Transverse colon (tissue), 4 donors: ENCODE measurements around the gene SMIM44. TPM values are rescaled to one million over a fixed set of nuclear protein-coding genes. Genes with fewer than 3 reads are reported as not detected.

Source experiments
- DNase-seq: peaks from one replicate; pipeline ENCODE4 v3.0.0-alpha.2; 2019
- H3K27ac ChIP-seq, 4 donors: fragments of 200-600 bp; sonication (generic); 2 replicates each; pipeline ENCODE4 v1.5.1; 2016 to 2018; ENCODE audit warnings: inconsistent platforms in 4 of 4
- H3K27me3 ChIP-seq: fragments of 200-600 bp; sonication (generic); 2 replicates; pipeline ENCODE4 v1.5.1; 2017; ENCODE audit warnings: inconsistent platforms
- H3K36me3 ChIP-seq, 4 donors: fragments of 200-600 bp; sonication (generic); 2 replicates each; pipeline ENCODE4 v1.5.1; 2017 to 2019; ENCODE audit warnings: inconsistent platforms in 4 of 4
- H3K4me1 ChIP-seq, 4 donors: fragments of 200-600 bp; sonication (generic); 2 replicates each; pipeline ENCODE4 v1.5.1; 2017 to 2020; ENCODE audit warnings: inconsistent platforms in 4 of 4
- H3K4me3 ChIP-seq, 4 donors: fragments of 200-600 bp; sonication (generic); 1 replicate in 1 of 4; 2 replicates in 3 of 4; pipeline versions ENCODE4 v1.5.1 to v1.6.1; 2017 to 2019; ENCODE audit warnings: inconsistent platforms in 4 of 4
- H3K9me3 ChIP-seq, 2 donors: fragments of 200-600 bp; sonication (generic); 2 replicates each; pipeline ENCODE4 v1.5.1; 2017 to 2019; ENCODE audit warnings: inconsistent platforms in 2 of 2
- EP300 ChIP-seq: sonication (generic); formaldehyde crosslinking; IDR thresholded peaks from one replicate; pipeline ENCODE4 v1.6.1; 2017; ENCODE audit warnings: antibody characterized with exemption, low read depth
- POLR2A ChIP-seq: fragments of 450-650 bp; IDR thresholded peaks from one replicate; pipeline ENCODE4 v1.6.1; 2016; ENCODE audit warnings: antibody characterized with exemption, mild to moderate bottlenecking, moderate library complexity
- POLR2AphosphoS5 ChIP-seq, 3 donors: sonication (generic); formaldehyde crosslinking; IDR thresholded peaks; one replicate each; pipeline ENCODE4 v1.6.1; 2016; ENCODE audit warnings: antibody characterized with exemption in 3 of 3
- WGBS, 2 donors: methylation state at CpG; one replicate each; pipeline ENCODE4 v1.1.5; 2018; ENCODE audit warnings: low coverage in 1 of 2; 5-methylcytosine and 5-hydroxymethylcytosine counted together
- in situ Hi-C, 4 donors: fragments of 200-750 bp; cut with MboI; loops; one replicate each; pipeline versions ENCODE4 v1.15.0 to v1.15.1; 2017; ENCODE audit warnings: low sequenced_read_pairs in 3 of 4, low pct_ligation_motif_present in 1 of 4, low pct_unique_long_range_greater_than_20kb in 1 of 4
- intact Hi-C: fragments of 100-400 bp; cut with DNase I; formaldehyde crosslinking; loops from one replicate; pipeline ENCODE4 v1.15.1; 2023; ENCODE audit warnings: low total_unique reads
- total RNA-seq, 4 donors: library from RNA; depleted of rRNA; stranded (reverse); fragments of >200 nt; gene quantifications; one replicate each; pipeline ENCODE4 v1.1.0, GENCODE V29; 2016
- TF ChIP-seq, protein P1 (sequence below), 5 experiments: fragments of 200-600 bp in 3 of 5; fragments of 450-650 bp in 2 of 5; sonication (generic) in 3 of 5; IDR thresholded peaks; 1 replicate in 2 of 5; 2 replicates in 3 of 5; pipeline ENCODE4 v1.5.1; 2016 to 2017; ENCODE audit warnings: antibody characterized with exemption in 5 of 5, inconsistent platforms in 3 of 5, mild to moderate bottlenecking in 2 of 5, moderate library complexity in 1 of 5

Gene SMIM44
- total RNA-seq, 4 donors from 2014 or later, result 4.1 to 15.3 TPM; not detected in 2

DNA sequence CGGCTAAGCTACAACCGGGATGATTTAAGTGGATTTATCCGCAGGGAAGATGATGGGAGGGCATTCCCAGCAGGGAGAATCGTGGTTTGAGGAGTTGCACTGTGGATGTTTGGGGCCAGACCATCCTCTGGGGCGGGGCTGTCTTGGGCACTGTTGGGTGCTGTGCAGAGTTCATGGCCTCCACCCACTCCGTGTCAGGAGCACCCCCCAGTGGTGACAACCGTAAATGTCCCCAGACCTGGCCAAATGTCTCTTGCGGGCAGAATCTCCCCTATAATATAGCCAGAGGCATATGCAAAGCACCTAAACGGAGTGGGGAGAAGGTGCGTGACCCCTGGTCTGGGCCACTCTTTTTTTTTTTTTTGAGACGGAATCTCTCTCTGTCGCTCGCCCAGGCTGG lies 43.2 kb downstream of the SMIM44 start:
- Histone ChIP-seq H3K27ac (peak overlapping the region in 1 of 4 donors; percentile 25), H3K4me3 (no peak overlapping the region), H3K4me1 (peaks cover 6 to 17% (median 9%) of the 10 kb centered on the region in 4 donors), H3K9me3 (no peaks in the 10 kb centered on the region), H3K36me3 (no peaks in the 10 kb centered on the region), H3K27me3 (no peaks in the 10 kb centered on the region)
- 62% methylated on average over 13 of the region's 13 CpGs; no CpG with 5 or more reads in 1 of the 2 donors for WGBS, 2 donors
- intact Hi-C loops (no loop called here), in situ Hi-C loops (no loop called here)
- TF ChIP-seq, protein P1, sequence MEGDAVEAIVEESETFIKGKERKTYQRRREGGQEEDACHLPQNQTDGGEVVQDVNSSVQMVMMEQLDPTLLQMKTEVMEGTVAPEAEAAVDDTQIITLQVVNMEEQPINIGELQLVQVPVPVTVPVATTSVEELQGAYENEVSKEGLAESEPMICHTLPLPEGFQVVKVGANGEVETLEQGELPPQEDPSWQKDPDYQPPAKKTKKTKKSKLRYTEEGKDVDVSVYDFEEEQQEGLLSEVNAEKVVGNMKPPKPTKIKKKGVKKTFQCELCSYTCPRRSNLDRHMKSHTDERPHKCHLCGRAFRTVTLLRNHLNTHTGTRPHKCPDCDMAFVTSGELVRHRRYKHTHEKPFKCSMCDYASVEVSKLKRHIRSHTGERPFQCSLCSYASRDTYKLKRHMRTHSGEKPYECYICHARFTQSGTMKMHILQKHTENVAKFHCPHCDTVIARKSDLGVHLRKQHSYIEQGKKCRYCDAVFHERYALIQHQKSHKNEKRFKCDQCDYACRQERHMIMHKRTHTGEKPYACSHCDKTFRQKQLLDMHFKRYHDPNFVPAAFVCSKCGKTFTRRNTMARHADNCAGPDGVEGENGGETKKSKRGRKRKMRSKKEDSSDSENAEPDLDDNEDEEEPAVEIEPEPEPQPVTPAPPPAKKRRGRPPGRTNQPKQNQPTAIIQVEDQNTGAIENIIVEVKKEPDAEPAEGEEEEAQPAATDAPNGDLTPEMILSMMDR (IDR thresholded peaks at IDR 0.05), result peak; percentile 43 to 60 (median 52)
- TF ChIP-seq POLR2A, result no peak
- DNase-seq, result peak; percentile 69

- peak overlapping the region in 3 of 4 donors; percentile 33 to 57 (median 39) for H3K4me3 ChIP-seq
- H3K36me3 ChIP-seq, result no peaks in the 10 kb centered on the region
- H3K9me3 ChIP-seq, result no peaks in the 10 kb centered on the region
- TF ChIP-seq EP300 (no peak), POLR2A (peak; percentile 44), POLR2AphosphoS5 (IDR thresholded peaks at IDR 0.05) (peak; percentile 49 to 85 (median 78))
- TF ChIP-seq, protein P1 (IDR thresholded peaks at IDR 0.05), result peak in 1 of 5 experiments; percentile 16
- WGBS, 2 donors, result 5 to 90% methylated on average over 2 to 58 of the region's 67 CpGs
- H3K27me3 ChIP-seq, result no peaks in the 10 kb centered on the region
- peak; percentile 96 for DNase-seq
- intact Hi-C loops, result loop anchor here (5.0 kb wide), 1 partner anchor 98 kb away; no protein-coding TSS in a partner anchor
- in situ Hi-C loops, result loop anchor here in 3 of 4 donors (10.0 kb wide), 1 partner anchor 110 kb away; no protein-coding TSS in a partner anchor
- H3K27ac ChIP-seq, result peak overlapping the region; percentile 84 to 90 (median 88)
- H3K4me1 ChIP-seq, result peaks cover 13 to 31% (median 18%) of the 10 kb centered on the region in 4 donors
Measured at GRCh38 chr19:3434630-3435553, 48.3 kb downstream of the SMIM44 start.

- Histone ChIP-seq H3K27me3 (no peaks in the 10 kb centered on the region), H3K9me3 (no peaks in the 10 kb centered on the region), H3K4me3 (no peak overlapping the region), H3K27ac (peak overlapping the region; percentile 84 to 90 (median 88)), H3K4me1 (peaks cover 18 to 38% (median 23%) of the 10 kb centered on the region in 4 donors), H3K36me3 (no peaks in the 10 kb centered on the region)
- in situ Hi-C loops (loop anchor here in 3 of 4 donors (10.0 kb wide), 1 partner anchor 109 kb away; no protein-coding TSS in a partner anchor), intact Hi-C loops (loop anchor here (5.0 kb wide), 1 partner anchor 97 kb away; no protein-coding TSS in a partner anchor)
- DNase-seq, result no peak
- 86 to 100% methylated on average over 3 to 11 of the region's 11 CpGs for WGBS, 2 donors
- TF ChIP-seq, protein P1 (IDR thresholded peaks at IDR 0.05), result no peak
- no peak for TF ChIP-seq POLR2A
- TF ChIP-seq POLR2AphosphoS5 (IDR thresholded peaks at IDR 0.05), result no peak
- TF ChIP-seq EP300, result no peak
Measured at GRCh38 chr19:3433805-3434540, 49.3 kb downstream of the SMIM44 start.

DNA sequence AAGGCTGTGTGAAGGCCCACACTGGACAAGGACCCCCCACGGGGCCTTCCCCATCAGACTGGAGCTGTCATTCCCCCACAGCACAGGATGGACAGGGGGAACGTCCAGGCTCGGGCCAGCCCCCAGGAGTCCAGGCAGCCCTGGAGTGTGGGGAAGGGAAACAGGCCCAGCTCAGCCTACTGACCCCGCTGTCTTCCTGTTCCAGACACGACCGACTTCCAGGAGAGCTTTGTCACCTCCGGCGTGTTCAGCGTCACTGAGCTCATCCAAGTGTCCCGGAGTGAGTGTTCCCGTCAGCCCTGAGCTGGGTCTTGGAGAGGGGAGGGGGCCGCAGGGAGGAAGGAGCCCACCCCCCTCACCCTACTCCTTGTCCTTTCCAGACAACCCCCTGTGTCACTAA lies 49.9 kb downstream of the SMIM44 start:
- WGBS, 2 donors, result 84% methylated on average over 12 of the region's 12 CpGs; no CpG with 5 or more reads in 1 of the 2 donors

More for the DNA sequence above, 49.9 kb downstream of the SMIM44 start:
- in situ Hi-C loops (loop anchor here in 3 of 4 donors (10.0 kb wide), 1 partner anchor 109 kb away; no protein-coding TSS in a partner anchor), intact Hi-C loops (loop anchor here (5.0 kb wide), 1 partner anchor 96 kb away; no protein-coding TSS in a partner anchor)
- Histone ChIP-seq H3K4me3 (no peak overlapping the region), H3K36me3 (no peaks in the 10 kb centered on the region), H3K9me3 (no peaks in the 10 kb centered on the region), H3K4me1 (peaks cover 24 to 44% (median 27%) of the 10 kb centered on the region in 4 donors), H3K27me3 (no peaks in the 10 kb centered on the region), H3K27ac (peak overlapping the region; percentile 84 to 90 (median 88))
- TF ChIP-seq EP300 (no peak), POLR2AphosphoS5 (IDR thresholded peaks at IDR 0.05) (no peak), POLR2A (no peak)
- TF ChIP-seq, protein P1 (IDR thresholded peaks at IDR 0.05), result no peak
- no peak for DNase-seq
